8988T (cell line): ENCODE data around the gene ST3GAL6.
A peak's percentile ranks its signal among the peaks of the same experiment; 100 is the strongest.

ENCODE experiments used
- DNase-seq: peaks from one replicate; pipeline ENCODE4 v3.0.0; 2011

Gene ST3GAL6

DNA sequence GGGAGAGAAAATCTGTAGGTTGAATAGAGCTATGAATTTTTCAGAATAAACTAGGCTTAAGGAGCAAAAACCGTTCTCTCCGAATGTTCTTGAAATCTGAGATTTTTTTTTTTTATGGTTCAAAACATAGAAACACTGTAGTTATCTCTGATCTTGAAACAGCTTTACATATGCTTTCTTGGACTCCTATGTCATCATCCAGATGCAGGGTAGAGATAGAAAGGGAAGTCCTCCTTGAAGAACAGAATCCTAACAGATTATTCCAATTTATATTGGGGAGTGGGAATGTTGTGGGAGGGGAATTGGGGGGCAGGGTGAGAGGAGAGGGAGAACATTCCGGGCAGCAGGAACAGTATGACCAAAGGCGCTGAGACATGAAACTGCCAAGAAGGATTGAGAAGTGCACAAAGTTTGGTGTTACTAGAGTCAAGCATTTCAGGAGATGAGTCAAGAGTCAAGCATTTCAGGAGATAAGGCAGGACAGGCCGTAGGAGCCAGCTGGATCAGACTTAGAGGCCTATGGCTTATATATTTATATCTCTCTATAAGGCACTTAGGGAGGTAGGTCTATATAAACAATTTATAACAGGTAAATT is 21.9 kb upstream of the ST3GAL6 start:
- peak; percentile 29 for DNase-seq

DNA sequence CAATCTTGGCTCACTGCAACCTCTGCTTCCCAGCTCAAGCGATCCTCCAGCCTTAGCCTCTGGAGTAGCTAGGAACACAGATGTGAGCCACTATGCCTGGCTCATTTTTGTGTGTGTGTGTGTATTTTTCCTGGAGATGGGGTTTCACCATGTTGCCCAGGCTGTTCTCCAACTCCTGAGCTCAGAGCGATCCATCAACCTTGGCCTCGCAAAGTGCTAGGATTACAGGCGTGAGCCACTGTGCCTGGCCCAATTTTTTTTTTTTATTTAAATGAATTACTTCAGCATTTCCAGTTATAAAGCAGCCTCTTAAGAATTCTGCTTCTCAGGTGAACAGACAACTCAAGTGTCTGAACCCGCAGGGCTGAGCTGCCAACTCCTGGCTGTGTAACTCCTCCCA is 20.1 kb upstream of the ST3GAL6 start:
- DNase-seq, result no peak

DNA sequence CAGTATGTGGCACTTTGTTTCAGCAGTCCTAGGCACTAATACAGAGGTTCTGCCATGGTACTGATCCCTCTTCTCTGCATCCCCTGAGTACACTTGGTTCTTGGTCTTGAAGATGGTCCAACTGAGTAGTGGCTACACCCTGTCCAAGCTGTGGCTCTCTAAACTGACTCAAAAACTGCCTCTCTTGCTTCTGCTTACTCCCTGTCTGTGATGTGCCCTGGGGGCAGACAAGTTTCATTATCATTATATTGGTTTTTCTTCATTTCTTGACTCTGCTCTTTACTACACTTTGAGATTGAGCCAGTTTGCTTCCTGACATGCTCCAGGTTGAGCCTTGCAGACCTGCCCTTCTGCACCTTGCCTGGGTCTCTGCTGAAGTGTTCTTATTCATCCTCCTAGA is 18.9 kb upstream of the ST3GAL6 start:
- no peak for DNase-seq

DNA sequence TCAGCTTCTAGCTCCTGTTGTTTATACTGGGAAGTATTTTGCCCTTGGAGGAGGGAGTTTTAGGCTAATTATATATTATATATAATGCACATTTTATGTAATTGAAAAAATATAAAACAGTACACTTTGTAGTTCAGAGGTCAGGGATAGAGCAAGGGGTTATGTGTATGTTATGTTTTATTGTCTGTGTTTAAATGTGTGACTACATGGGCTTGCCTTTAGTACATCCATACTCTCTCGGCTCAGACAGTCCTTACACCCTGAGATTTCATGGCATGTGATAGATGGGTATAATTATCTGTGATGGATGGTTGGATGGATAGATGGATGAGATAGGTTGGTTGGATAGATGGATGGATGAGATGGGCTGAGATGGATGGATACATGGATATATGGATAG is 17.4 kb upstream of the ST3GAL6 start:
- DNase-seq, result no peak

DNA sequence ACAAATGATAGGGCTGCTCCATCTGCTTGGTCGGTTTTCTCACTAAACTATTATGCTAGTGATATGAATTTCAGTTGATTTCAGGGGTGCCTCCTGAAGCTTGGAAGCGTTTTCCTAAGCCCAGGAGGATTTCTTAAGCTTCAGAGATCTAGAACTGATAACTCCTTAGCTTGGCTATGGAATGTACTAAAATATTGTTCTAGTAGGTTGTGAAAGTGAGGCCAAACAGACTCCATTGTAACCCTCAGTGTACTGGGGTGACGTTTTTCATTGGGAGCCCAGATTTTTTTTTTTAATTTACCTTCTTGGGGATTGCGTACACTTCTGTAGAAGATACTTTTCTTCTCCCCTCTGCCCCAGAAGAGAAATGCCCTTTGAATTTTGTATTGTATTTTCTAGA is 17.0 kb upstream of the ST3GAL6 start:
- DNase-seq, result no peak

DNA sequence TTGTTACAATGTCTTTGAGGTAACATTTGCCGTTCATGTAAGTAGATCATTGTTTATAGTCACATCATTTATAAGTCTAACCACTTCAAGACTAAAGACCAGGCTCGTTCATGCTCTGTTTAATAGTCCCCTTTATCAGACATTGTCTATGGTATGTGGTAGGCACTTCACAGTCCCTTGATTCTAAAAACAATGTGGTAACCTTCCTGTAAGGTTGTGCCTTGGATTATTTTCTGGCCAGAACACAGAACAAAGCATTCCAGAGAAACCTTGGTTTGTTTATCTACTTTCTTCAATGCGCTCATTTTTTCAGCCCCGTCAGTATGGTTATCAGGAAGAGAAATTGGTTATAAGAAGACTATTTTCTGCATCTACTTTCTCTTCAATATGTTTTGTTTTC is 16.3 kb upstream of the ST3GAL6 start:
- DNase-seq, result no peak

DNA sequence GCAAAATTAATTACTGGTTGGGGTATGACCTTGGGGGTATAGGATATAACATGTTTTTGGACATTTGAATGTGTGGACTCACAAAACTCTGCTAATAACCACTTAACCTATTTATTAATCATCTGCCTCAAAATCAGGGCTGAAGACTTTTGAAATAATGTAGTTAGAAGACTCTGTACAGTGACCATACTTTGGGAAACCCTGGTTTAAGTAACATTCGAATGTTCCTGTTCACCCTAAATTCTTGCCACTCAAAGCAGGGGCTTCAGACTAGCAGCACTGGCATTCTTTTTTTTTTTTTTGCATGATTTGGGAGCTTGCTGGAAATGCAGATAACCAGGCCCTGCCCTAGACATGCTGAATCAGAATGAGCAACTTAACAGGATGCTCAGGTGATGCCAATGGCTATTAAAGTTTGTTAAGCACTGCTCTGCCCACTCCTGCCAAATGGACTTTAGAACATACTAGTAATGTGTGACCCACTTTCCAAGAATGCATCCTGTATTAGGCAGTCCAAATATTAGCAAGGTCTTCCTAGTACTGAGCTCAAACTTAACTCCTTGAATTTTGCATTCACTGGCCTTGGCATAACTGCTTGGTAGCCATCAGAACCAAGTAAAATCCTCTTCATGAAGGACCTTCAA is 12.7 kb upstream of the ST3GAL6 start:
- DNase-seq, result no peak

DNA sequence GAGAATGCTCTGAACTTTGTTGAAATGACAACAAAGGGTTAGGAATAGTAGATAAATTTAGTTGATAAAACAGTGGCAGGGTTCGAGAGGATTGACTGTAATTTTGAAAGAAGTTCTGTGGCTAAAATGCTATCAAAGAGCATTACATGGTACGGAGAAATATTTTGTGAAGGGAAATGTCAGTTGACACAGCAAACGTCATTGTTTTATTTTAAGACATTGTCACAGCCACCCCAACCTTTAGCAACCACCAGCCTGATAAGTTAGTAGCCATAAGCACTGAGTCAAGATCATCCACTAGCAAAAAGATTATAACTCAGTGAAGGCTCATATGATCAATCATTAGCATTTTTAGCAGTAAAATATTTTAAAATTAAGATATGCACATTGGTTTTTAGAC is 8.7 kb upstream of the ST3GAL6 start:
- DNase-seq, result no peak

DNA sequence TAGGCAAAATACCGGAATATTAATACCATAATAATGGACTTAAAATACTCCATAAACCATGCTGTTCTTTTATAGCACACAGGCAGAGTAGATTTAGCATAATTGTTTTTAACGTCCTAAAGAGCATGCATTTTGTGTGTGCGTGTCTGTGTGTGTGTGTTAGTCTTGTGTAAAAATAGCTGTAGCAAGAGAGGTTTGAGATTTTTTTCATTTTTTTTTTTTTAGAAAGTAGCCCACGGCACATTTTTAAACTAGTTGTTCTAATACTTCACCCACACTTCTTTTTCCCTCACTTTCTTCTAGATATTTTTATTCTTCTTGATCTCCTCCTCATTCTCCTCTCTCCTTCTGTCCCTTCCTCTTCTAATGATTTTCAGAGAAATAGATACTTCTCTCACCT is 7.5 kb upstream of the ST3GAL6 start:
- no peak for DNase-seq

DNA sequence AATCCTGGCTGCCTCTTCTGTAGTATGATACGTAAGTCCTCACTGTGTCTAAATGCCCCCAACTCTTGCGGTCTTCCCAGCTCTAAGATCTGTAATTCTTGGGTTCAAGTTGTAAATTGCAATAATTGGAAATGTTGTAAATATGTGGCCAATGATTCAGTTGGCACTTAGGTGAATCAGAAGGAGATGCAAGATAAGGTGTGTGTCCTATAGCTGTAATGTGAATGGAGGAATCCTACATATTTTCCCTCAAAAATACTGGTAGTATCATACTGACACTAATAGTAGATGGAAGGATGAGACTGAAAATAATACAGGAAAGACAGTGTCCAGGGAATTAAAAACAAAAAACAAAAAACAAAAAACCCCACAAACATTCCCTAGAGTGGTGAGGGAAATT is 3.5 kb upstream of the ST3GAL6 start:
- DNase-seq, result no peak

DNA sequence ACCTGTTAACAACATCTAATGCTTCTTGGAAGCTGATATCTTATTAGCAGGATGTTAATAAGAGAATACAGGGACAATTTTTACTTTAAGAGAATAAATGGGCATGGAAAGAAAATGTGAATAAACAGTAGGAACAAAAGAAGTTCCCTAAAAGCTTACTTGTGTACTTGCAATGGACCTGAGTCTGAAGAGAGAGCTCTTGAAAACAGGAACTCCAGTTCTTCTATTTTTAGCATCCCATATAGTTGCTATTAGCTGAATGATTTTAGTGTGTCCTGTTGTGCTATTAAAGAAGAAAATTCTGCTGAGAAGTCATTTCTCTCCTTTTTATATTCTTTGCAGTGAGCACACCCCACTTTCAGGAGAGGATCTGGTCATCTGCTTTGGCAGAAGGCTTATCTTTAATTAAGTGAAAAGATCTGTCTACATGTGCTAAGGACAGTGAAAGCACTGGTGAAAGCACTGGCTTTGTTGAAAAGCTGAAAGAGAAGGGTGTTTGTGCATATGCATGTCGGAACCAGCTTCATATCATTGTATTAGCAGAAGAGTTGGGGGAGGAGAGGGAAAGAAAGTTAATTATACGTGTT is 1.4 kb upstream of the ST3GAL6 start:
- no peak for DNase-seq

DNA sequence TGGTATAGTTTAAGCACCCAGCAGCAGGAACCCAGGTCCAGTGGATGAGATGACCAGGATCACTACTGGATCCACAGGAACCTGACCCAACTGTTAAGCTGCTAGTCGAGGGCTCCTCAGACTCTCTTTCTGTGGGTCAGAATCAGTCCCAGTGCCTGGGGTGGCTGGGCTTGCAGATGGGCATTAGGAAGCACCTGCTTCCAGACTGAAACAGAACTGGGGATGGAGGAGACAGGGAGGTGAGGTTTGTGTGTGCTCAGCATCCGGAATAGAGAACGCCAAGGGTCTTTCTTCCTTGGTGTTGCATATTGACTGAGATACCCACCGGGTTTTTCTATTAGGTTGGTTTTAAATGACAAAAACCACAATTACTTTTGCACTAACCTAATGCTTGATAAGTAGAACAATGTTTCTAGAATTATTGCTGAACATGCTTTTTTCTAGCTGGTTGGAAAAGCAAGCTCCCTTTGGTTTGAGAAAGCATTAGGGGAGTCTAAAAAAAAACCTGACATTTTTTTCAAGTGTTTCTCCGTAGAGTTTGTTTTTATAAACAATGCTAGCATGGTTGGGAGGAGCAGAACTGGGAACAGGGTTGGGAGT is 779 bp downstream of the ST3GAL6 start:
- DNase-seq, result no peak

DNA sequence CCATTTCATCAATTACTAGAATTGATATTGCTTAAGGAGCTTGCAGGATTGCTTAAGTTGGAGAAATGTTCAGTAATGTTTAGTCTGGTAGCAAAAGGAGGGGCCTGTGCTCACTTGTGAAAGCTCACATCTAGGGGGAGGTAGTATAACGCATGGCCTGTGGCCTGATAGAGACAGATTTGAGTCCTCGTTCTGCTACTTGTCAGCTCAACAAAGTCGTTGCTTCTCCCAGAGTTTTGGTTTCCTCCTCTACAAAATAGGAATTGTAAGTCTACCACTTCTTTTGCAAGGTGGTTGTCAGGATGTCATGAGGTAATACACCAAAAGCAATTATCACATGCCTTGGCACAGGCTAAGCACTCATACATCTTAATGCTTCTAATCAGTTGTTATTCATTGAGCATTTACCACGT is 1.3 kb downstream of the ST3GAL6 start:
- no peak for DNase-seq

DNA sequence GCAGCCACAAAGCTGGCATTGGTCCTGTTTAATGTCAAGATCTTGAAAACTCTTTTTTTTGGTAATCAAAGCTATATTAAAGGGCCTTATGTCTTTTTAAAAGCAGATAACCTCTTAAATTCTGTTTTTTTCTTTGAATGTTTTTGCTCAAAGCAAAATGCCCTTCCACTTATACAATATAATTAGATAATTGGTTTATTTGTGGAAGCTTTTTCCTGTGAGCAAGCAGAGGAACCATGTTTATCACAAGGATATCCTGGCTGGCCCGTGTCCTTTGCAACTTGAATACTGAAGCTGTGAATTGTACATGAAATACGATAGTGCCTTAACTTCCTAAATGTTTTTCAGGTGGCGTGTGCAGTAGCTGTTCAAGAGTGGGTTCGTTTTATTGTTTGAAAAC is 2.6 kb downstream of the ST3GAL6 start:
- DNase-seq, result no peak

DNA sequence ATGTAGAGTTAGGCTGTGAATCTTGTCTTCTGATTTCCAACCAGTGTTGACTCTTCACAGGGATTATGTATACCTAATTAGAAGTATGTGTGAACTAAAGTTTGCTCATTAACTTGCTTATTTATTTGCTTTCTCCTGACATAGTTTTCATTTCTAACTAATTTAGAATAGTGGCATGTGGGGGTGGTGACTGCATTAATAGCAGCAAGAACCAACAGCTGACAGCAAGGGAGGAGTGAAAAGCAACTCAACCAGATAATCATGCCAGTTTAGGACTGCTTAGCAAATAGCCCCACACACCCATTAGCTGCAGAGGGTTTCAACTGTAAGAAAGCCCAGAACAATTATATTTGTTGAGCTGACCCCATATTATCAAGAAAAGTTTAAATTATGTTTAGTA is 3.8 kb downstream of the ST3GAL6 start:
- DNase-seq, result no peak

DNA sequence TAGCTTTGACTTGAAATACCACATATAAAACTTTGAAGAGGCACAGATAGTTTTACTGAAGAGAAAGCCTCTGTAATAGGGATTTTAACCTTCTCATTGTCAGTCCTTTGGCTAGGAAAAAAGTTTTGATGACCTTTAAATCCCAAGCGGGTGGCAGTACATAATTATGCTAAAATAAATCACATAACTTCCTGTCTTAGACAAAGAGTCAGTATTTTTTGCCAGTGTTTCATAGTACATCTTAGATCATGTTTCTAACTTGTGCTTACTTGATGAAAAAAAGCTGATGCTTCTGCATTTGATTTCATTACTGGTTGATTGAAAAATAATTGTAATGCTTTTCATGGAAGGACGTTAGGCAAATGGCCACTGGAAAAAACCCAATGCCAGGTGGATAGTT is 5.8 kb downstream of the ST3GAL6 start:
- no peak for DNase-seq

DNA sequence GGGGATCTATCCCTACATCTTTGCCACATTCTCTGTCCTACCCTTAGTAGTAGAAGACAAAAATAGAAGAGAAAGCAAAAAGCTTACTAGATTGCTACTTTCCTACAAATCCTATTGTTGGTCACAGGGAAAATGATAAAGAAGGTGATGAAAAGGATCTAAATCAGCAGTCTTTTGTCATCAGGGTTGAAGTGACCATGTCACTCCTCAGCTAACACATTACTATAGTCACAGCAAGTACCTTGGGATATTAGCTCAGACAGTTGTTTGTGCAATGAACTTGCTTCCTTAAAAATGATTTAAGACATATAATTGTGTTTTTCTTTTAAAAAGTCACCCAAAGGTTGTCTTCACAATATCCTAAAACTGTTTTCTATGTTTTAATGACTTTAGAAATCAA is 6.3 kb downstream of the ST3GAL6 start:
- no peak for DNase-seq

DNA sequence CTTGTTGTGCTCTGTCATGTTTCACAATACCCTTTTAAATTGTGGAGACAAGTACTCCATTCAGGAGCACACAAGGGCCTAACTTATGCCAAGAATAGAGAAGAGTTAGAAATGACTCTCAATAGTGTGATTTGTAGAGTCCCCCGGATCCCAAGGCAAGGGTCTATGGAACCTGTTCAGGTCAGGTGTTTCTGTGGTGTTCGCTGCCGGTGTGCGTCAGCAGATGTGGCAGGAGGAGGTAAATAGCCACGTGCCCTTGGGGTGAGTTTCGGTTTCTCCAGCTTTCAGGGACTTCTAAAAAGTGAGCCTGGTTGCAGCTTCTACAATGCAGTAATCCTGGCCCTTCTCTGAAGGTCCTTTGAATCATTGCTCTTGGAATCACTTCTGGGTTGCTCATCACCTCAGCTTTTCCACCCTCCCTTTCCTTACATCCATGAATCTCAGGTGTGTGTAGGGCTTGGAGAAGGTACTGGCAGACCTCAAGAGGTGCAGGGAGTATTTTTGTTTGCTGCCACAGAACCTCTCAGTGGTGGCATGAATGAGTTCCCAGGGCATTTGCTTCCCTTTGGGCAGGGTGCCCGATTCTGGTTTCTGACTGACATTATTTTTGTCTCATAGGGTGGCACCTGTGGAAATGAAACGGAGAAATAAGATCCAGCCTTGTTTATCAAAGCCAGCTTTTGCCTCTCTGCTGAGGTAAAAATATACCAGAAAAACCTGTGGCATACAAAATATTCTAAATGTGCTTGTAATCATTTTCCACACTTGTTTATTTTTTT is 7.3 kb downstream of the ST3GAL6 start:
- DNase-seq, result no peak

DNA sequence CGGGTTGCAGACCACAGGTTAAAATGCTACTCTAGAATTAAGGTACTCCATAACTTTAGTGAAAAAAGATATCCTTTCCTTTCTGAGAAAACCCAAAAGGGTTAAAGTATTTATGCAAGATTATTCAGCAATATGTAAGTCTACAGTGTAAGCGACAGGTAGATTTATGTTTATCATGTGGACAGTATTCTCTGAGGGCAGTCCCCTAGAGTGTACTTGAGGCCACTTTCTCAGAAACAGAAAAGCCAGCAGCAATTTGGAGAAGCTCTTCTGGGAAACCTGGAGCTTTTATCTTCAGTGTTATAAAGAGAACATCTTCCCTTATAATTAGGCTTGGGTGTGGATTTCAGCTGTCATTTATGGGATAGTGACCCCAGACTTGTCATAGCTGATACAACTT is 8.9 kb downstream of the ST3GAL6 start:
- DNase-seq, result no peak

DNA sequence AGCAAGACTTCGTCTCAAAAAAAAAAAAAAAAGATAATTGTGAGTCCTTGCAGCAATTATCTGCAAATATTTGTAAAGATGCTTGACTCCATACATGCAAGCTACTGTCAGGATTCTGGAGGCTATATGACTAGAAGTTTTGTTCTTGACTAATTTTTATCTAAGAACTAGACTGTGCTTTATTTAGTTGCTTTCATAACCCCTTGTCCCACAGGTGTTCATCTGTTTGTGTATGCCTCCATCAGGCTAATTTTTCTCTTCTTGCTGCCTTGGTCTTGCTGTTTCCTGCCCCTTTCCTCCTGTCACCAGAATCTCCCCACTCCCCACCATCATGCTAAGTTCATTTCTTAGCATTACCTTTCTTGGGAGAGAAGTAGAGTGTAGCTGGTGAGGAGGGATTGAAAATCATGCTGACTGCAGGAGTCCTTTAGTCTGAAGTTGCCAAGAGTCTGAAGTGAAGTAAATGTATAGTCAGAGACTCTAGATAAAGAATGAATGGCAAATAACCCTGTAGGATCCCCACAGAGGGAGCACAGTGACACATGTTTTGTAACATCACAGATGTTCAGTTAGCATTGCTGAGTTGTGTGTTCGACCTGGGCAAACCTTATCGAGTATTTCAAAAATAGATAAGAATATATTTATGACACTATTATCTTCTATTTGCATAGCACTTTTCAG is 12.5 kb downstream of the ST3GAL6 start:
- no peak for DNase-seq

DNA sequence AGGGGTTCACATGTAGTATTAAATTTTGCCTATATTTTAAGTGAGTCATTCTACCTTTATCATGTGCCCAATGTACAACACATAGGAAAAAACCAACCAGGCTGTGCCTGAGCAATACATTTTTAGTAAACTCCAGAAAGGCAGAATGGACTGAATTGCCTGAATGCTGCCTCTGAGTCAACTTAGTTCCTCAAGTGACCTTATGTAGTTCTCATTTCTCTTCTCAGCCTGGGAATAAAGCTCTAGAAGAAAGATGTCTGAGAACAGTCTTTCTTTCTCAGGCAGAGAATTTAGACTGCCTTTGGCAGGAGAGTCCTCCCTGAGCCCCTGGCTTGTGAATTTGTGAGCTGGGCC is 13.0 kb downstream of the ST3GAL6 start:
- no peak for DNase-seq

DNA sequence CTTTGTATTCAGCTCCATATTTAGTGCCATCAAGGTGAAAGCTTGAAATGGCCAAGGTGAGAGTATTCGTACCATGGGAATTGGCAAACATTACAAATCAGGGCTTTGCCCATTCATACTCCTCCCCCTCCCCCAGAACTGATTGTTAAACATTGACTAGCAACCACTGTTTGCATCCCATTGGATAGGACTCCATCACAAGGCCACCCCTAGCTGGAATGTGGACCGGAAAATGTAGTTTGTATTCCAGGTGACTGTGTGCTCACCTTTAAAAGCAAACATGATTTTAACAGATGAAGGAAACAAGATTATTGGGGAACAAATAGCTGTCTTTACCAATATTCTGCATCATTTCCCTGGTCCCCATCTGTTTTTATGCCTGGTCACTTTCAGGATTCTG is 14.1 kb downstream of the ST3GAL6 start:
- DNase-seq, result no peak

DNA sequence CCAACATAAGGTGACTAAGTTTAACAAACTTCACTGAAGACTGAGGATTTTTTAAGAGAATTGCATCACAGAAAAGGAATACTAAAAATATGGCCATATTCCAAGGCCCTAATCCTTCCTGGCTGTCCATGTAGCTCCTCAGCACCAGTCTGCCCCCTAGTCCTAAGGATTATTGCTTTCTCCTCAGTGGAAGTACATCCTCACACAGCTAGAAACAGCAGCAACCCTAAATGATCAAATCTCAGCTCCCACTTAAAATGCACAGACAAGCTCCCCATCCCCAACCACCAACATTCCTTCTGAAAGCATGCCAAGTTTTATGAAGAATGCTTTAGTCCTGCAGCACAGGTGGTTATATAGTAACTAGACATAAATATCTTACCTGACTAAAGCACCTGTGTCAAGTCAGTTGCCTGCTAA is 14.7 kb downstream of the ST3GAL6 start:
- no peak for DNase-seq
